ENCODE data around the gene SERPIND1.

- TF ChIP-seq POLR2A (IDR thresholded peaks at IDR 0.05; ENCODE audit: low read length) = no peak
- TF ChIP-seq GATA1 (IDR thresholded peaks at IDR 0.05; ENCODE audit: low read depth, low read length) = no peak
Observed at GRCh38 chr22:20815477-20816050, 41.7 kb downstream of the SERPIND1 start.
